Measurements from ENCODE around the gene MAPK1.

GRCh38 chr22:21713428-21714058 is 153.9 kb downstream of the MAPK1 start:
- no peak for TF ChIP-seq NFE2L1 (CRISPR knock-in tag; IDR thresholded peaks at IDR 0.05)
- no peak for TF ChIP-seq TEAD1 (CRISPR knock-in tag; IDR thresholded peaks at IDR 0.05)
- TF ChIP-seq CTCF (IDR thresholded peaks at IDR 0.05) = no peak
- TF ChIP-seq E2F5 (CRISPR knock-in tag; IDR thresholded peaks at IDR 0.05) = no peak
- TF ChIP-seq ZNF396 (CRISPR knock-in tag; IDR thresholded peaks at IDR 0.05; ENCODE audit: borderline replicate concordance) = no peak
- no peak for TF ChIP-seq ETV6 (CRISPR knock-in tag; IDR thresholded peaks at IDR 0.05)
- no peak for TF ChIP-seq MAX (CRISPR knock-in tag; IDR thresholded peaks at IDR 0.05)
- no peak for TF ChIP-seq PRRX2 (CRISPR knock-in tag; IDR thresholded peaks at IDR 0.05)
- TF ChIP-seq GABPB1 (CRISPR knock-in tag; IDR thresholded peaks at IDR 0.05) = no peak
- TF ChIP-seq TCF7 (CRISPR knock-in tag; IDR thresholded peaks at IDR 0.05; ENCODE audit: low read depth) = no peak
- no peak for TF ChIP-seq E2F1 (CRISPR knock-in tag; IDR thresholded peaks at IDR 0.05)
